Subcutaneous adipose tissue (tissue), 4 donors: ENCODE measurements around the gene EZR. TPM values are rescaled to one million over a fixed set of nuclear protein-coding genes. Genes with fewer than 3 reads are reported as not detected.

Experiments used
- total RNA-seq, 4 donors: library from RNA; depleted of rRNA; stranded (reverse); fragments of >200 nt; gene quantifications; one replicate each; pipeline ENCODE4 v1.1.0, GENCODE V29; 2016
- TF ChIP-seq, protein P1 (sequence below): fragments of 450-650 bp; IDR thresholded peaks from one replicate; pipeline ENCODE4 v1.5.1; 2016; ENCODE audit warnings: low read depth, mild to moderate bottlenecking, control low read depth, antibody characterized with exemption, moderate library complexity

EZR gene
- total RNA-seq, 4 donors from 2014 or later, result 28.6 to 40.3 (median 33.7) TPM

DNA sequence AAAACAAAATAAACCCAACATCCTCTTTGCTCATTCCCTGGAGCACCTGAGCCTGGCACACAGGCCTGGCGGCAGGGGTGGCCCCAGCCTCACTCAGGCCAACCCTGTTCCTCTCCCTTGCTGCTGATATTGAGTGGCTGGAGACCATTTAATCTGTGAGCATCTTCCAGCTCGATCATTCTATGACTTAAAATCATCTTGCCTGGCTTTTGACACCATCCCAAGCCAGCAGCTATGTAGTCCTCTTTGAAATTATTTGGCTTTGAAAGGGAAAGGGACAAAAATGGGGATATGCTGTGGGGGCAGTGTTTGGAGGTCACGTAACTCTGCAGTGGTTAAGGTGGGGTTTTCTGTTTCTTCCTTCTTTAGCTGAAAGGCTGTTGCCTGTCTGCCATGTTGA, 22.8 kb downstream of the EZR start:
- TF ChIP-seq, protein P1, sequence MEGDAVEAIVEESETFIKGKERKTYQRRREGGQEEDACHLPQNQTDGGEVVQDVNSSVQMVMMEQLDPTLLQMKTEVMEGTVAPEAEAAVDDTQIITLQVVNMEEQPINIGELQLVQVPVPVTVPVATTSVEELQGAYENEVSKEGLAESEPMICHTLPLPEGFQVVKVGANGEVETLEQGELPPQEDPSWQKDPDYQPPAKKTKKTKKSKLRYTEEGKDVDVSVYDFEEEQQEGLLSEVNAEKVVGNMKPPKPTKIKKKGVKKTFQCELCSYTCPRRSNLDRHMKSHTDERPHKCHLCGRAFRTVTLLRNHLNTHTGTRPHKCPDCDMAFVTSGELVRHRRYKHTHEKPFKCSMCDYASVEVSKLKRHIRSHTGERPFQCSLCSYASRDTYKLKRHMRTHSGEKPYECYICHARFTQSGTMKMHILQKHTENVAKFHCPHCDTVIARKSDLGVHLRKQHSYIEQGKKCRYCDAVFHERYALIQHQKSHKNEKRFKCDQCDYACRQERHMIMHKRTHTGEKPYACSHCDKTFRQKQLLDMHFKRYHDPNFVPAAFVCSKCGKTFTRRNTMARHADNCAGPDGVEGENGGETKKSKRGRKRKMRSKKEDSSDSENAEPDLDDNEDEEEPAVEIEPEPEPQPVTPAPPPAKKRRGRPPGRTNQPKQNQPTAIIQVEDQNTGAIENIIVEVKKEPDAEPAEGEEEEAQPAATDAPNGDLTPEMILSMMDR, result no peak

DNA sequence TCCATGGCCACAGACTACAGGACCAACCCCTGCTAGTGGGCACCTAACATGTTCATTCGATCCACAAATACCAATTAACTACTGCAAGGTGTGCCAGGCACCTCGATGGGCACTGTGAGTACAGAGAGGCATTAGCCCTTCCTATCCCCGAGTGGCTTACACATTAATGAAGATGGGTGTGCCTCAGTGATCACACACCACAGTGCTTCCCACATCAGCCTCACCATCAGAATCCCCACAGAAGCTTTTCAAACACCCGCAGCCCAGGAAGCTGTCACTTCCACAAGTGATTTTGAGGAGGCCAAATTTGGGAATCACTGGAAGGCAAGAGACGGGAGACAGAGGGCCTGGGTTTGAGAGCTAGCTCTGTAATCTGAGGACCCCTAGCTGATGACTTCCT, 23.7 kb downstream of the EZR start:
- TF ChIP-seq, protein P1, result no peak

DNA sequence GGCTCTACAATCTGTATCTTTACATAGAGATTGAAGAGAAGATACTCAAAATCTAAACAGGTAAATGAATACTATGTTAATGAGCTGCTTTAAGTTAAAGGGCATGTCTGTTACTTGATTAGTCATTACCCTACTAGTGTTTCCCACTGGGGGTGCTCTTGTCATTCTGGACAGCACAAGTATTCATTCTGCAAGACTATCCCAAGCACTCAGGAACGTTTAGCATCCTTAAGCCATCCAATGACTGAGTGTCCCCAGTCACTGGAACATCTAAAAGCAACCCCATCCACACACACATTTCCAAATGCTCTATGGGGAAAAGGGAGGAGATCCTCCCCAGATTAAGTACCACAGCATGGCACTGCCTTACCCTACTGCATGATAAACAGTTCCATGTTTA, 25.7 kb downstream of the EZR start:
- TF ChIP-seq, protein P1, result no peak

DNA sequence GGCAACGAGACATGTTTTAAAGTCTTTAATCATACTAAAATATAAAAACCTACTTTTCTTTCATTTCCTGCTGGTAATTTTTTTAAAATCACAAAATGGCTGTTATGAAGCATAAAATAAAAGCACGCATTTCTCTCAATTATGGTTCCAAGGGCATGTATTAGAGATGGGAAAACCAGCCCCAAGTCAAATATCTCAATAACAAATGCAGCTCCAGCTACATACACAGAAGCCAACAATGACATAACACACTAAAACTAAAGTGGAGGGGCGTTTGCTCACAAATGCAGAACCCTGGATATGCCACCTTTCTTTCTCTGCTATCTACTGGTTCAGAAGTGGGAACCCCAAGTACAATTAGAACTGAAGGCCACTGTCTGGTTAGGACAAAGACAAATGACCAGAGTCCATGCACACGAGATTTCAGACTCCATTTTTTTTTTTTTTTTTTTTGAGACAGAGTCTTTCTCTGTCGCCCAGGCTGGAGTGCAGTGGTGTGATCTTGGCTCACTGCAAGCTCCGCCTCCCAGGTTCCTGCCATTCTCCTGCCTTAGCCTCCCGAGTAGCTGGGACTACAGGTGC, 27.8 kb downstream of the EZR start:
- TF ChIP-seq, protein P1, result no peak

DNA sequence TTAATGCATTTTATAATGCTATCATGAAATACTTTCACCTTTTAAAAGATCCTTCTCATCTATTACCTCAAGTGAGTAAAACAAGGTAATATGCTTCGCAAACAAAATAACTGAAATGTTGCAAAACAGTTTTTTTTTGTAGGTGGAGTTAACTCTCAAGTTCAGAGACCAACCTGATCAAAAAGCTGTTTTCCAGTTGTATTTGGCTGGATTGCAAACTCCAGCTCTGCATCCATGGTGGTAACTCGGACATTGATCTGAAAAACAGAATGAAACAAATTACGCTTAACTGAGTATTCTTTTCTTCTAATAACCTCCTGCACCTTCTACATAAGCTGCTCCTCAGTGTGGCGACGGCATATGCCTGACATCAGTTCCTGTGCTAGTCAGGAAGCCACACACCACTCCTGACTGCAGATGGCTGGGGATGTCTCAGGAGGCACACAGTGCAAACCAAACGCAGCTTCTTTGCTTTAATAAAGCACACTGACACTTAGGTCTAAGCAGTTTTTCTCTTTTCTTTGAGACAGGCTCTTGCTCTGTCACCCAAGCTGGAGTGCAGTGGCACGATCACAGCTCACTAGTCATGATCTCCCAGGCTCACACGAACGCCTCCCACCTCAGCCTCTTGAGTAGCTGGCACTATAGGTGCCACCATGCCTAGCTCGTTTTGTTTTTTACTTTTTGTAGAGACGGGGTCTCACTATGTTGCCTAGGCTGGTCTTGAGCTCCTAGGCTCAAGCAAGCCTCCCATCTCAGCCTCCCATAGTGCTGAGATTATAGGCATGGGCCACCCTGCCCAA, 29.9 kb downstream of the EZR start:
- TF ChIP-seq, protein P1, result no peak

DNA sequence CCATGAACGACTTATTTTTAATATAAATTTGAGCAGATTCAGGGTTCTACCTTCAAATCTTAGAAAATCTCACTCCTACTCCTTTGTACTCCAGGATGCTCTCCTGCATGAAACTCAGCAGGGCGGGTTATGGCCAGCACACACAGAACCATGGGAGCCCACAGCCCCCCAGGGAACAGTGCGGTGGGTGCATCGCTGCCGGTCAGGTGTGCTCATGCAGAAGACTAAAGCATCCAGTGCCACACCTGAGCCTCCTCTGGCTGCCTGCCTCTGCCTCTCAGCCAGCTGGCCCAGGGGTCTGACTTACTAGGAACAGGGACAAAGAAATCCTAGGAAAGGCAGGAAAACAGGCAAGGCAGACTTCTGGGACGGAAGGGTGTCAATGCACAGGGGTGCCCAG, 31.8 kb downstream of the EZR start:
- TF ChIP-seq, protein P1, result no peak

DNA sequence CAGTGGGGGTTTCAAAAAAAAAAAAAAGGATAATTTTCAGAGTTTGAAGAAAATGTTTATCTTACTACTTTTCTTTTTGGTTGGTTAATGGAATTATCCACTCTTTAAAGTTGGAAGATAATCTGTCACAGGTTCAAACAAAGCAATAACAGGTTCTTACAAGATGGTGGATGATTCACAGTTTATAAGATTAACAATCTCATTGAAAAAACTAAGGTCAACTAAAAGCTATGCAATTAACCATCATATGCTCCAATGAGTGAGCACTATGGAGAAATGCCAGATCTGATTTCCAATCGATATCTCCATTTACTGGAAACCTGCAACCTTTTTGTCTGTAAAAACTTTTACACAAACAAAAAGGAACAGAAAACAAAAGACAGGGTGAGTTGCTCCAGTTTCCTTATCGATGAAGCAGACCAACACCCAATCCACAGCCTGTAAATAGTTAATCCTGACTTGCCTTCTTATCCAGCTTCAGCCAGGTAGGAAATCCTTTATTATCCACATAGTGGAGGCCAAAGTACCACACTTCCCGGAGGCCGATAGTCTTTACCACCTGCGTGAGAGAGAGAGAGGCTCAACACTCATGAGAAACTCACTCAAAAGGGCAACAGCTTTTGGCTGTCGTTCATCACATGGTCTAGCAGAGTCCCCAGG, 32.4 kb downstream of the EZR start:
- TF ChIP-seq, protein P1, result no peak
